Calu3 (cell line): ENCODE data around the gene CBLL1. TPM values are rescaled to one million over a fixed set of nuclear protein-coding genes. Genes with fewer than 3 reads are reported as not detected.

ENCODE experiments used
- BruUV-seq: library from RNA; stranded (reverse); fragments of 400-500 nt; replicated peaks from 2 replicates; lab custom pipeline; 2021; lab: Mats Ljungman, UMichigan
- CTCF ChIA-PET: fragments of 300-600 bp; sonication (Branson Sonifier 250); formaldehyde crosslinking; loops from one replicate; lab custom pipeline; 2022; ENCODE audit warnings: antibody characterized with exemption; lab: Charles Lee
- DNase-seq: peaks from one replicate; pipeline ENCODE4 v3.0.0; 2022
- H3K27ac Mint-ChIP-seq: one replicate; pipeline ENCODE4 v1.8.0; 2022; ENCODE audit warnings: mixed read lengths; ENCODE audit not compliant: unreplicated experiment
- H3K27me3 Mint-ChIP-seq: one replicate; pipeline ENCODE4 v1.8.0; 2022; ENCODE audit warnings: mixed read lengths; ENCODE audit not compliant: unreplicated experiment
- H3K36me3 Mint-ChIP-seq: one replicate; pipeline ENCODE4 v1.8.0; 2022; ENCODE audit warnings: mild to moderate bottlenecking, moderate library complexity, mixed read lengths; ENCODE audit not compliant: insufficient read depth, unreplicated experiment
- H3K4me1 Mint-ChIP-seq: one replicate; pipeline ENCODE4 v1.8.0; 2022; ENCODE audit warnings: mild to moderate bottlenecking, low read depth, mixed read lengths; ENCODE audit not compliant: unreplicated experiment
- H3K4me3 Mint-ChIP-seq: one replicate; pipeline ENCODE4 v1.8.0; 2022; ENCODE audit warnings: mild to moderate bottlenecking, low read depth, moderate library complexity, mixed read lengths; ENCODE audit not compliant: unreplicated experiment
- H3K9me3 Mint-ChIP-seq: one replicate; pipeline ENCODE4 v1.8.0; 2022; ENCODE audit warnings: low read depth, mixed read lengths; ENCODE audit not compliant: unreplicated experiment
- intact Hi-C: fragments of 100-400 bp; cut with micrococcal nuclease; formaldehyde crosslinking; loops from one replicate; pipeline ENCODE4 v1.10.0; 2022; ENCODE audit not compliant: unreplicated experiment
- total RNA-seq: library from RNA; stranded (reverse); gene quantifications from 2 replicates; pipeline ENCODE4 v1.2.3, GENCODE V29; 2022
- TF ChIP-seq, protein P1 (sequence below): fragments of 200-600 bp; IDR thresholded peaks from one replicate; pipeline ENCODE4 v1.8.0; 2022; ENCODE audit warnings: antibody characterized with exemption; ENCODE audit not compliant: unreplicated experiment

The CBLL1 gene
- total RNA-seq, 1 experiment from 2014 or later: 25.3 TPM

DNA sequence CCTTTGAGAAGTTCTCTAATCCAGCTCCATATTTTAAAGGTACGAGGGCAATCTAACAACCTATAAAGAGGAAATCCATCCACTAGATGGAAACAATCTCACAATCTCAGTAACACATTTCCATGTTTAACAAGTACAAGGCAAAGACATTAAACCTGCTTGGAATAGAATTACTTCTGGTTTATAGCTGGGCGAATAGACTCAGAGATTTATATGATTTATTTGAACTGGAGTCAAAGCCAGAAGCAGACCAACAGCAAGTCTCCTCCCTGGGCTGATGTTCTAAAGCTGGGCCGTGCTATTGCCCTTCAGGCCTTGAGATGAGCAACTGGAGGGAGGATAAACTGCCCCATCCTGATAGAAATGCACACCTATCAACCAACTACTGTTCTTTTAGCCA lies 33.8 kb downstream of the CBLL1 start:
- CTCF ChIA-PET: no interaction called here
- no peaks in the 10 kb centered on the region for H3K9me3 Mint-ChIP-seq
- H3K4me1 Mint-ChIP-seq: no peaks in the 10 kb centered on the region
- peaks cover 11% of the 10 kb centered on the region for H3K27me3 Mint-ChIP-seq
- TF ChIP-seq, protein P1, sequence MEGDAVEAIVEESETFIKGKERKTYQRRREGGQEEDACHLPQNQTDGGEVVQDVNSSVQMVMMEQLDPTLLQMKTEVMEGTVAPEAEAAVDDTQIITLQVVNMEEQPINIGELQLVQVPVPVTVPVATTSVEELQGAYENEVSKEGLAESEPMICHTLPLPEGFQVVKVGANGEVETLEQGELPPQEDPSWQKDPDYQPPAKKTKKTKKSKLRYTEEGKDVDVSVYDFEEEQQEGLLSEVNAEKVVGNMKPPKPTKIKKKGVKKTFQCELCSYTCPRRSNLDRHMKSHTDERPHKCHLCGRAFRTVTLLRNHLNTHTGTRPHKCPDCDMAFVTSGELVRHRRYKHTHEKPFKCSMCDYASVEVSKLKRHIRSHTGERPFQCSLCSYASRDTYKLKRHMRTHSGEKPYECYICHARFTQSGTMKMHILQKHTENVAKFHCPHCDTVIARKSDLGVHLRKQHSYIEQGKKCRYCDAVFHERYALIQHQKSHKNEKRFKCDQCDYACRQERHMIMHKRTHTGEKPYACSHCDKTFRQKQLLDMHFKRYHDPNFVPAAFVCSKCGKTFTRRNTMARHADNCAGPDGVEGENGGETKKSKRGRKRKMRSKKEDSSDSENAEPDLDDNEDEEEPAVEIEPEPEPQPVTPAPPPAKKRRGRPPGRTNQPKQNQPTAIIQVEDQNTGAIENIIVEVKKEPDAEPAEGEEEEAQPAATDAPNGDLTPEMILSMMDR: no peak
- no TSS peak for BruUV-seq
- H3K27ac Mint-ChIP-seq: no peak overlapping the region
- H3K4me3 Mint-ChIP-seq: no peak overlapping the region
- intact Hi-C loops: no loop called here
- H3K36me3 Mint-ChIP-seq: no peaks in the 10 kb centered on the region
- DNase-seq: no peak

DNA sequence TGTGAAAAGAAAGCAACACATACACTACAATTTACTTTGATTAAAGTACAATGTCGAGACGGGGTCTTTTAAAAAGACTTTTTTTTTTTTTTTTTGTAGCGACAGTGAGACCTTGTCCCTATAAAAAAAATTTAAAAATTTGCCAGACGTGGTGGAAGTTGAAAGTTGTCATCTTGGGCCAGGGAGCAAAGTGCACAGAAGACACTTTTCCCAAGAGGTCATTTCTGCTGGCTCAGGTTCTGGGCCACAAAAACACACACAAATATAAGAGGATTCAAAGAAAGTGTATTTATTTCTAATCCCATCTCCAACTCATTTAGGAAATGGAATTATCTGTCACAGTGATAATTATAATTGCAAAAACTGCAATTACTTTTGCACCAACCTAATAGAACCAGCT lies 34.3 kb downstream of the CBLL1 start:
- Mint-ChIP-seq H3K4me1 (no peaks in the 10 kb centered on the region), H3K27me3 (peaks cover 5% of the 10 kb centered on the region), H3K27ac (no peak overlapping the region), H3K9me3 (no peaks in the 10 kb centered on the region), H3K4me3 (no peak overlapping the region), H3K36me3 (no peaks in the 10 kb centered on the region)
- intact Hi-C loops: no loop called here
- CTCF ChIA-PET: no interaction called here
- TF ChIP-seq, protein P1: no peak
- DNase-seq: no peak
- no TSS peak for BruUV-seq

DNA sequence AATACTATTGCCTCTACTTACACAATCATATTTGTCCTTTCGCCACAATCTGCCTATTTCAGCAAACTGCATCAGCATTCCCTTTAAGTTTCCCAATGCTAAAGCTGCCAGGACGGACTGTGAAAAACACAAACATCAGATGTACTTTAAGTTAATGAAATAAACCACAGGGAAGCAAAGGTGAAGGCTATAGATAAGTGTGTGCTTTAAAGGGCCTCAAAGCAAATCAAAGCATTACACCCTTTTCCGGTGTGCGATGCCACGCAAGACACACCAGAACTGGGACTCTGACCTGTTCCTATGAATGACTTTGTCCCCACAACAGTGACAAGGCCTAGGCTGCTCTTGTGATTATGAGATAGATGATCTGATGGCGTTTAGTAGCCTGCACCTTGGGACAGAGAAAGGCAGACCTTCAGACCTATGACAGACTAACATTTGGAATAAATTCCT lies 35.7 kb downstream of the CBLL1 start:
- no peaks in the 10 kb centered on the region for H3K9me3 Mint-ChIP-seq
- H3K27me3 Mint-ChIP-seq: no peaks in the 10 kb centered on the region
- intact Hi-C loops: no loop called here
- no peaks in the 10 kb centered on the region for H3K36me3 Mint-ChIP-seq
- BruUV-seq: no TSS peak
- no peak overlapping the region for H3K27ac Mint-ChIP-seq
- no peak overlapping the region for H3K4me3 Mint-ChIP-seq
- no peak for DNase-seq
- TF ChIP-seq, protein P1: no peak
- no peaks in the 10 kb centered on the region for H3K4me1 Mint-ChIP-seq
- CTCF ChIA-PET: interaction anchor here (0.7 kb wide), 1 partner anchor 95 kb away, joined by 3 read pairs; no protein-coding TSS in a partner anchor

DNA sequence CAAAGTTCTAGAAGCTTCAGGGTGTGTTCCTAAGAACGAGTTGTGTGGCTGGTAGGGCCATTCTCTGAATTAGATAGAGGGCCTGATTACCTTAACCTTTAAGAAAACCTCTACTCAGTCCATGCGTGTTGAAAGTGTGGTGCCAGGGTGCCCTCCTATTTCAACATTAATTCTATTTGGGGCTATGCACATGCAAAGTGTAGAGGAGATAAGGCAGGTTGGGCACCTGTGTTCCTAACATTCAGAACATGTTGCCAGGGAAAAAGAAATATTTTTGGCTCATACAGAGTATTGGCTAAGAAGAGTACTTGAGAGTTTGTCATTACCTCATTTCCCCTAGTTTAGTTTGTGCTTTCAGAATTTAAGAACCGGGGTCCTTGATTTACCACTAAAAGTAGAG lies 38.4 kb downstream of the CBLL1 start:
- no TSS peak for BruUV-seq
- TF ChIP-seq, protein P1: no peak
- Mint-ChIP-seq H3K27ac (no peak overlapping the region), H3K9me3 (no peaks in the 10 kb centered on the region), H3K27me3 (peaks cover 17% of the 10 kb centered on the region), H3K4me3 (no peak overlapping the region), H3K36me3 (no peaks in the 10 kb centered on the region), H3K4me1 (no peaks in the 10 kb centered on the region)
- DNase-seq: no peak
- CTCF ChIA-PET: no interaction called here
- intact Hi-C loops: no loop called here
